Coronary artery (tissue), 2 donors: ENCODE data around the gene PABPC1L.
A peak's percentile ranks its signal among the peaks of the same experiment; 100 is the strongest.

Experiments
- DNase-seq: peaks from one replicate; pipeline ENCODE4 v3.0.0-alpha.2; 2017; ENCODE audit warnings: low spot score
- H3K27ac ChIP-seq, 2 donors: fragments of 200-600 bp; sonication (generic); one replicate each; pipeline ENCODE4 v1.5.1; 2016 to 2019
- H3K4me3 ChIP-seq: fragments of 200-600 bp; sonication (generic); 2 replicates; pipeline ENCODE4 v1.5.1; 2016; ENCODE audit warnings: mild to moderate bottlenecking, moderate library complexity
- TF ChIP-seq, protein P1 (sequence below): fragments of 200-600 bp; sonication (generic); IDR thresholded peaks from one replicate; pipeline ENCODE4 v1.5.1; 2019; ENCODE audit warnings: antibody characterized with exemption

Gene PABPC1L

GRCh38 chr20:44930517-44931168, 20.8 kb downstream of the PABPC1L start:
- TF ChIP-seq, protein P1, sequence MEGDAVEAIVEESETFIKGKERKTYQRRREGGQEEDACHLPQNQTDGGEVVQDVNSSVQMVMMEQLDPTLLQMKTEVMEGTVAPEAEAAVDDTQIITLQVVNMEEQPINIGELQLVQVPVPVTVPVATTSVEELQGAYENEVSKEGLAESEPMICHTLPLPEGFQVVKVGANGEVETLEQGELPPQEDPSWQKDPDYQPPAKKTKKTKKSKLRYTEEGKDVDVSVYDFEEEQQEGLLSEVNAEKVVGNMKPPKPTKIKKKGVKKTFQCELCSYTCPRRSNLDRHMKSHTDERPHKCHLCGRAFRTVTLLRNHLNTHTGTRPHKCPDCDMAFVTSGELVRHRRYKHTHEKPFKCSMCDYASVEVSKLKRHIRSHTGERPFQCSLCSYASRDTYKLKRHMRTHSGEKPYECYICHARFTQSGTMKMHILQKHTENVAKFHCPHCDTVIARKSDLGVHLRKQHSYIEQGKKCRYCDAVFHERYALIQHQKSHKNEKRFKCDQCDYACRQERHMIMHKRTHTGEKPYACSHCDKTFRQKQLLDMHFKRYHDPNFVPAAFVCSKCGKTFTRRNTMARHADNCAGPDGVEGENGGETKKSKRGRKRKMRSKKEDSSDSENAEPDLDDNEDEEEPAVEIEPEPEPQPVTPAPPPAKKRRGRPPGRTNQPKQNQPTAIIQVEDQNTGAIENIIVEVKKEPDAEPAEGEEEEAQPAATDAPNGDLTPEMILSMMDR, result no peak
- no peak for DNase-seq
- H3K4me3 ChIP-seq, result no peak overlapping the region
- H3K27ac ChIP-seq, result no peak overlapping the region

DNA sequence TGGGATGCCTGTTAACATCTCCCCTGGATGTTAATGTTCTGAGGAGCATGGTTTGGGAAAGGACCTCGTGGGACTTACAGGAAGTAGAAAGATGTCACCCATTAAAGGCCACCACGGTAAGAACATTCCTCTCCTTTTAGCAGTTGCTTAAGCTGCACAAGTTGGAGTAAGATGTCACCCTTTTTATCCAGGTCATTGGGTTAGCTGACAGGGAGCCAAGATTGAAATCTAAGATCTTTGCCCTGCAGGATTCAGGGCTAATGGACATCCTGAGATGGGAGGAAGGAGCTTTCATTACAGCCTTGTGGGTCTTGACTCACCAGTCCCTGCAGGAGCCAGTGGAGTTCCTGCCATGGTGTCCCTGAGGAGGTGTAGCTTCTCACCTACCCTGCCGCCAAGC, 22.1 kb downstream of the PABPC1L start:
- Histone ChIP-seq H3K27ac (no peak overlapping the region), H3K4me3 (no peak overlapping the region)
- TF ChIP-seq, protein P1, result no peak
- DNase-seq, result no peak

GRCh38 chr20:44932916-44933315, 23.1 kb downstream of the PABPC1L start:
- TF ChIP-seq, protein P1, result no peak
- no peak overlapping the region for H3K27ac ChIP-seq
- DNase-seq, result no peak
- H3K4me3 ChIP-seq, result no peak overlapping the region

- H3K27ac ChIP-seq, result no peak overlapping the region
- TF ChIP-seq, protein P1, result no peak
- no peak overlapping the region for H3K4me3 ChIP-seq
- DNase-seq, result no peak
Measured at GRCh38 chr20:44936510-44936909, 26.6 kb downstream of the PABPC1L start.

GRCh38 chr20:44938637-44939036, 28.8 kb downstream of the PABPC1L start:
- TF ChIP-seq, protein P1, result no peak
- H3K4me3 ChIP-seq, result no peak overlapping the region
- H3K27ac ChIP-seq, result peak overlapping the region in 1 of 2 donors; percentile 9
- DNase-seq, result no peak

DNA sequence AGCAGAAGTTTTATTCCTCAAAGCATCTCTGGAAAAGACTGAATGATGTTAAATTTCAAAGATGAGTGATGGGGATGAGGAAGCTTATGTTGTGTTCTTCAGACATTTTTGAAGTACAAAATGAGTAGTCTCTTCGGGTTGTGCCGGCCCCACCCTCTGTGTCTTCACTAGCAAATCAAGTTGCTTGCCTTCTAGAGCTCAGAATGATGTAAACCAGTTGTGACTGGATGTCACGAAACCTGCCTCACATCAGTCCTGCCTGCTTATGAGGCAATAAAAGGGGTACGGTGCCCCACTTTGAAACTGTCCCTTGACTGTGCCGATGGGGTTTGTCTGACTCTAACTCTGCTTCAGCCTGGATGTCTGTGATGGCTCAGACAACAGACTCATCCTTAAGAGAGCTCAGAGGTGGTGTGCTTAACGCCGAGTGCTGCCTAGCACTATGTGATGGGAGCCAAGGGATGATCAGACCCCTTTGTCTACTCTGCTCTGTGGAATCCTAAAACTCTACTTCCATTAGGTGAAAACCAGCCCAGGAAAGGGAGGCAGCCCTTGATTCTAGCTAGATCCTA, 31.3 kb downstream of the PABPC1L start:
- Histone ChIP-seq H3K4me3 (no peak overlapping the region), H3K27ac (no peak overlapping the region)
- TF ChIP-seq, protein P1, result no peak
- DNase-seq, result no peak
